Fibroblast of villous mesenchyme (primary cell): ENCODE data around the gene FGG. TPM values are rescaled to one million over a fixed set of nuclear protein-coding genes. Genes with fewer than 3 reads are reported as not detected.
"Not testable (repeated sequence)": the region's sequence is repeated elsewhere in the genome, so short reads cannot be mapped to it uniquely, and the experiment has no call there.

Source experiments
- DNase-seq: peaks from one replicate; pipeline ENCODE4 v3.0.0-alpha.2; 2010; ENCODE audit warnings: low read depth
- H3K4me3 ChIP-seq: 2 replicates; pipeline ENCODE4 v1.5.1; 2011; ENCODE audit warnings: low read depth, mild to moderate bottlenecking, low read length
- total RNA-seq: library from RNA; depleted of rRNA; stranded (reverse); fragments of >200 nt; gene quantifications from 2 replicates; pipeline ENCODE4 v1.2.3, GENCODE V29; 2012
- TF ChIP-seq, protein P1 (sequence below): IDR thresholded peaks from 2 replicates; pipeline ENCODE4 v1.5.1; 2012; ENCODE audit warnings: low read depth, mild to moderate bottlenecking, low read length; ENCODE audit not compliant: insufficient read depth

Gene FGG
- total RNA-seq, 1 donor = not detected

DNA sequence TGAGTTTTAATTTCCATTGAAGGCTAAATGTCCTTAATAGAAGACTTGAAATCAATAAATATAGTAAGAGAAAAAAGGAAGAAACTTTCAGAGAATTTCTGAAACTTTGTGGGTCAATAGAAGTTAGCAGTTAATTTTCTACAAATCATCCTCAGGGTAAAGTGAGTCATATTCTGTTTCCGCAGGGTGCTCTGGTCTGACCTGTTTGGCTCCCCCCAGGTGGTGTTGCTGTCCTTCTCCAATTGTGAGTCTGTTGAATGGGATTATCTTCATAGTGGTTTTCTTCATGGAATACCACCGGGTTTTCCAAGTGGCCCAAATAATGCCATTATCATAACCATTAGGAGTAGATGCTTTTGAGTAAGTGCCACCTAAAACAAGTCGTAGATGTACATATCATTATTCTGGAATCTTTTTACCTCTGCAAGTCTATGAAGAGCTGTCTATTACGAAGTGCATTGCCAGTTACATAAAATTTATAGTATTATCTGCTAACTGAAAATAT lies 7.7 kb downstream of the FGG start:
- DNase-seq = no peak
- no peak overlapping the region for H3K4me3 ChIP-seq
- TF ChIP-seq, protein P1, sequence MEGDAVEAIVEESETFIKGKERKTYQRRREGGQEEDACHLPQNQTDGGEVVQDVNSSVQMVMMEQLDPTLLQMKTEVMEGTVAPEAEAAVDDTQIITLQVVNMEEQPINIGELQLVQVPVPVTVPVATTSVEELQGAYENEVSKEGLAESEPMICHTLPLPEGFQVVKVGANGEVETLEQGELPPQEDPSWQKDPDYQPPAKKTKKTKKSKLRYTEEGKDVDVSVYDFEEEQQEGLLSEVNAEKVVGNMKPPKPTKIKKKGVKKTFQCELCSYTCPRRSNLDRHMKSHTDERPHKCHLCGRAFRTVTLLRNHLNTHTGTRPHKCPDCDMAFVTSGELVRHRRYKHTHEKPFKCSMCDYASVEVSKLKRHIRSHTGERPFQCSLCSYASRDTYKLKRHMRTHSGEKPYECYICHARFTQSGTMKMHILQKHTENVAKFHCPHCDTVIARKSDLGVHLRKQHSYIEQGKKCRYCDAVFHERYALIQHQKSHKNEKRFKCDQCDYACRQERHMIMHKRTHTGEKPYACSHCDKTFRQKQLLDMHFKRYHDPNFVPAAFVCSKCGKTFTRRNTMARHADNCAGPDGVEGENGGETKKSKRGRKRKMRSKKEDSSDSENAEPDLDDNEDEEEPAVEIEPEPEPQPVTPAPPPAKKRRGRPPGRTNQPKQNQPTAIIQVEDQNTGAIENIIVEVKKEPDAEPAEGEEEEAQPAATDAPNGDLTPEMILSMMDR = no peak

DNA sequence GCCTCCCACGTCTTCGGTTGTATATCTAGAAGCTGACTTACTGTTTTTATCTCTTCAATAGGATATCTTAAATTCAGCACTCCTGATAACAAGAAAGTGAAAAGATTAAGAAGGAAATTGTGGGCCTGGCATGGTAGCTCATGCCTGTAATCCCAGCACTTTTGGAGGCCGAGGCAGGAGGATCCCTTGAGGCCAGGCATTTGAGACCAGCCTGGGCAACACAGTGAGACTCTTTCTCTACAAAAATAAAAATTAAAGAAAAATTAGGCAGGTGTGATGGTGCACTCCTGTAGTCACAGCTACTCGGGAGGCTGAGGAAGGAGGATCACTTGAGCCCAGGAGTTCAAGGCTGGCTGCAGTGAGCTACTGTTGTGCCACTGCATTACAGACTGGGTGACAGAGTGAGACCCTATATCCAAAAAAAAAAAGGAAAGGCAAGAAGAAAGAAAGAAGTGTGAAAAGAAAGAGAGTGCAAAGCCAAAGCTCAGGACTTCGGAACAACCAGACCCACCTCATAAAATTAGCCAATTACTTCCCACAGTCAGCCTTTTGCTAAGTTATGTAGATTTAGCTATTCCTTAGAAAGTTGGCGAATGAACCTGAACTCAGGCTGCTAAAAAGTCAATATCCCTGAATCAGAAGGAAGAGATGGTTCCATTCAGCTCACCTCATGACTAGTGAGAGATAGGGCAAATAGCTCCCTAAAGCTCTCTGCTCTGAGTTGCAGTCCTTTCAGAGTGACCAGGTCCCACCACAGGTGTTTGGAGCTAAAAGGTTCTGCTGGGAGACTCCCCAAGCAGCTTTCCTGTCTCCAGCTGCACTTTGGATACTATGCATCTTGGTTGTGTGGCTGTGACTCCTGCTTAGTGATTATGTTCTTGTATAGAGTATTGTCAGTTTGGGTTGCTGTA lies 9.2 kb downstream of the FGG start:
- TF ChIP-seq, protein P1 = no peak
- no peak overlapping the region for H3K4me3 ChIP-seq
- no peak for DNase-seq

DNA sequence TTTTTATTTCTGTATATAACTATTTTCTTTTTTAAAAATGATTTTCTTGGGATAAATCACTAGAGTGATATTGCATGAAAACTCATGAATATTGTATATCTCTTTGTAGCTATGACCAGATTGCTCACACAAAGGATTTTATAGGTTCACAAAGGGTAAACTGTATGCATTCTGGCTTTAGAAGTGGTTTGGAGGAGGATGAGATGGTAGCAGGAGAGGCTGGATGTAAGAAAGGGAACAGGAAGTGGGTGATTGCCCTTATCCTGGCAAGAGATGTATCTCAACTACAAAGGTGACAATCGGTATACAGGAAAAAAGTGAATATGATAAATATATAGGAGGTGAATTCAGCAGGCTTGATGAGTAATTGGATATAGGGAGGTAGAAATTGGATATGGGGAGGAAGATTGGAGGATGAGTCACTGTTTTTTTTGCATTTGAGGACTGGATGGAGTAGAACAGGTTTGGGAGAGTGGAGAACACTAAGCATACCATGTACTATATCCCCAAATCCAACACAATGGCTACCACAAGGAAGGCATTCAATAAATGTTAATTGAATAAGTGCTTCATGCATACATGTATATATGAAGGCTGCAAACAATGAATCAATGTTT lies 9.9 kb downstream of the FGG start:
- H3K4me3 ChIP-seq = no peak overlapping the region
- no peak for DNase-seq
- TF ChIP-seq, protein P1 = no peak

DNA sequence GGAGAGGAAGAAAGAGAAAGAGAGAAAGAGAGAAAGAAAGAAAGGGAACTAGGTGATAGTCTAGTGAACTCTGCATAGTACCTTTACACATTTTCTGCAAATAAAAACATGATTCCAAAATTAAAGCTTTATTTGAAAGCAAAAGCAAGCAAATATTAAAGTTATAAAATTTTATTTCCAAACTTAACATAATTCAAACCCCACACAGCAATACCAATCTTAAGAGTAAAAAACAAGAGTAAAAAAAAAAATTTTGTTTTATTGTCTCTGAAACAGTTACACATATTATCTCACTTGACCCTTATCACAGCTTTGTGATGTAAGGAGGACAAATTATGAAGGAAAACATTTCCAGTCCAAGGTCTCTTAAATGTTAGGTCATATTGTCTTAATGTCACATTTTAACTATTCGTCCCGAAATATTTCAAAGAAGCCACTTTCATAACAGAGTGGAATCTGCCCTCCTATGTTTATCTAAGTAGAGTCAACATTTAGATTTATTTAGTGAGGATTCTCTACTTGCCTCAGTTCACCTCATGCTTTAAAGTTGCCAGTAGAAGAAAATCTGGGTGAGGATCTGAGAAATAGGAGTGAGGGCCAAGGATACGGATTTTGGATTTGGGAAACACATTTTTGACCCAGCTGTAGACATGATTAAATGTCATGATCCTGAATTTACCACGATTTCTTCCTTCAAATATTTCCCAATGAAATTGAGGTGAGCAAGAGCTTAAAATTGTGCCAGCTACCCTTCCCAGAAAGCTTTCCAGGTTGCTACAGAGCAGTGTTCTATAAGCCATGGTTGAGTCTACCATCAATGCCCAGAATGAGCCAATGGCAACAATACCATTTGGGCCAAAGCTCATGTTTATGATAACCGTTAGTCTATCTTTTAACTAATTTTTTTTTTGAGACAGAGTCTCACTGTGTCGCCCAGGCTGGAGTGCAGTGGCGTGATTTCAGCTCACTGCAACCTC lies 14.4 kb downstream of the FGG start:
- TF ChIP-seq, protein P1 = no peak
- DNase-seq = no peak
- no peak overlapping the region for H3K4me3 ChIP-seq

DNA sequence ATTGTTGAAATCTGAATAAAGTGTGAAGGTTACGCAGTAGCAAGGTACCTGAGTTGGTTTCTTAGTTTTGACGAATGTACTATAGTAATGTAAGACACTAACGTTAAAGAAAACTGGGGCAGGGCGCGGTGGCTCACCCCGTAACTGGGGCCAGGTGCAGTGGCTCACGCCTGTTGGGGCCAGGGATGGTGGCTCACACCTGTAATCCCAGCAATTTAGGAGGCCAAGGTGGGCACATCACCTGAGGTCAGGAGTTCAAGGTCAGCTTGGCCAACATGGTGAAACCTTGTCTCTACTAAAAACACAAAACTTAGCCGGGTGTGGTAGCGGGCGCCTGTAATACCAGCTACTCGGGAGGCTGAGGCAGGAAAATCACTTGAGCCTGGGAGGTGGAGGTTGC lies 15.2 kb downstream of the FGG start:
- DNase-seq, H3K4me3 ChIP-seq: not testable (repeated sequence)

DNA sequence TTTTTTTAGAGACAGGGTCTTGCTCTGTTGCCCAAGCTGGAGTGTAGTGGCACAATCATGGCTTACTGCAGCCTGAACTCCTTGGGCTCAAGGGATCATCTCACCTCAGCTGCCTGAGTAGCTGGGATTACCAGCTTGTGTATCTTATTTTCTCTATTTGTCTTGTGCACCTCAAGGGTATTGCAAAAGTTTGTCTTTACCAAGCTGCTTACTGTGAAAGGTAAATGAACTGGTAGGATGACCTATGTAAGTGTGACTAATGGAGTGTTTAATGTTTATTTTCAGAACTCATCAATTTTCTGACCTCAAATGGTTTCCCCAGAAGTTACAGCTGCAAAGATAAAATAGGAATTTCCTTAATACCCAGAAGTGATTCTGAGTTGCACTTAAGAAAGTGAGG lies 16.6 kb downstream of the FGG start:
- DNase-seq = peak; percentile 44
- no peak overlapping the region for H3K4me3 ChIP-seq
- TF ChIP-seq, protein P1 = no peak

DNA sequence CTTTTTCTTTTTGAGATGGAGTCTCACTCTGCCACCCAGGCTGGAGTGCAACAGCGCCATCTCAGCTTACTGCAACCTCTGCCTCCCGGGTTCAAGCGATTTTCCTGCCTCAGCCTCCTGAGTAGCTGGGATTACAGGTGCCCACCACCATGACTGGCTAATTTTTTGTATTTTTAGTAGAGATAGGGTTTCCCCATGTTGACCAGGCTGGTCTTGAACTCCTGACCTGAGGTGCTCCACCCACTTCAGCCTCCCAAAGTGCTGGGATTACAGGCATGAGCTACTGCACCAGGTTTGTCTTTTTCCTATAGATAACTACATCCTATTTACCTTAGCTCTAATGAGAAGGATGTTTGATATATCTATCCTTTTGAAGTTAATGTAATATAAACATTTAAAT lies 18.1 kb downstream of the FGG start:
- DNase-seq, H3K4me3 ChIP-seq: not testable (repeated sequence)
